Esophagus muscularis mucosa (tissue), 4 donors: ENCODE results near the gene IKZF1.

Source experiments
- CTCF ChIP-seq, 3 experiments: fragments of 200-600 bp in 2 of 3; fragments of 450-650 bp in 1 of 3; sonication (generic) in 2 of 3; IDR thresholded peaks; one replicate each; pipeline ENCODE4 v1.5.1; 2017 to 2019; ENCODE audit warnings: antibody characterized with exemption in 3 of 3, mild to moderate bottlenecking in 2 of 3, moderate library complexity in 1 of 3
- EP300 ChIP-seq: sonication (generic); formaldehyde crosslinking; IDR thresholded peaks from one replicate; pipeline ENCODE4 v1.6.1; 2017; ENCODE audit warnings: antibody characterized with exemption
- POLR2A ChIP-seq: fragments of 450-650 bp; IDR thresholded peaks from one replicate; pipeline ENCODE4 v1.6.1; 2017; ENCODE audit warnings: antibody characterized with exemption, moderate library complexity, mild to moderate bottlenecking, low read depth

GRCh38 chr7:50370884-50371283 lies 66.4 kb downstream of the IKZF1 start:
- TF ChIP-seq CTCF (IDR thresholded peaks at IDR 0.05) (no peak), POLR2A (no peak), EP300 (no peak)
